ENCODE data around the gene DGKH. TPM values are rescaled to one million over a fixed set of nuclear protein-coding genes. Genes with fewer than 3 reads are reported as not detected.

The DGKH gene
- total and polyA plus RNA-seq, 10 of the 15 experiments (the other 5 are each of a cell fraction or from before 2014, with no cell fraction given) = 1.3 to 15.2 (median 7.3) TPM

- intact Hi-C loops (cut with micrococcal nuclease; ENCODE audit: unreplicated experiment) (no loop called here), in situ Hi-C loops (cut with MboI) (no loop called here)
- Histone ChIP-seq H3K27me3 (replicated peaks in 1 of 2; ENCODE audit: control insufficient read depth in 2 of 2, insufficient read depth in 2 of 2, low read length in 1 of 2) (no peaks in the 10 kb centered on the region), H3K9ac (ENCODE audit: control insufficient read depth, insufficient read depth, low read length) (no peak overlapping the region), H3K9me3 (replicated peaks; ENCODE audit: control insufficient read depth, insufficient read depth, low read length) (no peaks in the 10 kb centered on the region; the same call in 2 of the 3 replicates), H3K4me1 (ENCODE audit: control insufficient read depth, insufficient read depth, low read length) (0 out of 2 replicates have a peak, but pooled peaks cover 3% of the 10 kb centered on the region), H3K4me3 (no peak overlapping the region), H3K36me3 (ENCODE audit: control insufficient read depth in 2 of 2, insufficient read depth in 2 of 2, low read length in 1 of 2) (no peaks in the 10 kb centered on the region), H3K79me2 (ENCODE audit: control insufficient read depth, insufficient read depth, low read length) (peaks cover 6% of the 10 kb centered on the region), H4K20me1 (ENCODE audit: control insufficient read depth, insufficient read depth) (no peaks in the 10 kb centered on the region), H3K27ac (ENCODE audit: control insufficient read depth, insufficient read depth) (no peak overlapping the region), H2AFZ (ENCODE audit: control insufficient read depth, low read depth, low read length) (no peak overlapping the region), H3K4me2 (ENCODE audit: control insufficient read depth, insufficient read depth) (no peak overlapping the region)
- POLR2A ChIA-PET = no interaction called here
- 98% methylated on average over 4 of the region's 4 CpGs for WGBS (ENCODE audit: insufficient coverage, insufficient replicate concordance, low lambda C conversion rate, missing lambda C conversion rate)
- RAD21 ChIA-PET (ENCODE audit: unreplicated experiment) = interaction anchor here (0.7 to 7.5 kb wide), 4 partner anchors 60 to 440 kb away, joined by 3 to 72 read pairs (median 5); partner anchors contain the start of gene DGKH
- DNase-seq (ENCODE audit: low read depth, low spot score) = no peak
- BruUV-seq (replicated peaks) = no TSS peak
- ATAC-seq = no peak
- no peak for FAIRE-seq
- TF ChIP-seq, protein P1, sequence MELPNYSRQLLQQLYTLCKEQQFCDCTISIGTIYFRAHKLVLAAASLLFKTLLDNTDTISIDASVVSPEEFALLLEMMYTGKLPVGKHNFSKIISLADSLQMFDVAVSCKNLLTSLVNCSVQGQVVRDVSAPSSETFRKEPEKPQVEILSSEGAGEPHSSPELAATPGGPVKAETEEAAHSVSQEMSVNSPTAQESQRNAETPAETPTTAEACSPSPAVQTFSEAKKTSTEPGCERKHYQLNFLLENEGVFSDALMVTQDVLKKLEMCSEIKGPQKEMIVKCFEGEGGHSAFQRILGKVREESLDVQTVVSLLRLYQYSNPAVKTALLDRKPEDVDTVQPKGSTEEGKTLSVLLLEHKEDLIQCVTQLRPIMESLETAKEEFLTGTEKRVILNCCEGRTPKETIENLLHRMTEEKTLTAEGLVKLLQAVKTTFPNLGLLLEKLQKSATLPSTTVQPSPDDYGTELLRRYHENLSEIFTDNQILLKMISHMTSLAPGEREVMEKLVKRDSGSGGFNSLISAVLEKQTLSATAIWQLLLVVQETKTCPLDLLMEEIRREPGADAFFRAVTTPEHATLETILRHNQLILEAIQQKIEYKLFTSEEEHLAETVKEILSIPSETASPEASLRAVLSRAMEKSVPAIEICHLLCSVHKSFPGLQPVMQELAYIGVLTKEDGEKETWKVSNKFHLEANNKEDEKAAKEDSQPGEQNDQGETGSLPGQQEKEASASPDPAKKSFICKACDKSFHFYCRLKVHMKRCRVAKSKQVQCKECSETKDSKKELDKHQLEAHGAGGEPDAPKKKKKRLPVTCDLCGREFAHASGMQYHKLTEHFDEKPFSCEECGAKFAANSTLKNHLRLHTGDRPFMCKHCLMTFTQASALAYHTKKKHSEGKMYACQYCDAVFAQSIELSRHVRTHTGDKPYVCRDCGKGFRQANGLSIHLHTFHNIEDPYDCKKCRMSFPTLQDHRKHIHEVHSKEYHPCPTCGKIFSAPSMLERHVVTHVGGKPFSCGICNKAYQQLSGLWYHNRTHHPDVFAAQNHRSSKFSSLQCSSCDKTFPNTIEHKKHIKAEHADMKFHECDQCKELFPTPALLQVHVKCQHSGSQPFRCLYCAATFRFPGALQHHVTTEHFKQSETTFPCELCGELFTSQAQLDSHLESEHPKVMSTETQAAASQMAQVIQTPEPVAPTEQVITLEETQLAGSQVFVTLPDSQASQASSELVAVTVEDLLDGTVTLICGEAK (IDR thresholded peaks at IDR 0.05; ENCODE audit: borderline replicate concordance) = no peak
- SMC1A ChIA-PET (ENCODE audit: uncharacterized antibody, unreplicated experiment) = interaction anchor here (0.7 to 10.0 kb wide), 5 partner anchors 17 to 440 kb away, joined by 3 to 115 read pairs (median 4); no protein-coding TSS in a partner anchor
- CTCF ChIA-PET = interaction anchor here (0.6 to 11.5 kb wide), 5 partner anchors 30 to 441 kb away, joined by 3 to 150 read pairs (median 3); no protein-coding TSS in a partner anchor
These were observed 59.8 kb downstream of the DGKH start for GRCh38 chr13:42108217-42108616.
